Mesothelial cell of epicardium (in vitro differentiated cells): ENCODE measurements around the gene SLC4A3. TPM values are rescaled to one million over a fixed set of nuclear protein-coding genes. Genes with fewer than 3 reads are reported as not detected.

Experiments
- DNase-seq, 2 experiments: peaks; one replicate each; pipeline ENCODE4 v3.0.0; 2021; ENCODE audit warnings: low spot score in 2 of 2; ENCODE audit not compliant: unreplicated experiment in 2 of 2
- H3K27ac Mint-ChIP-seq: 2 replicates; pipeline ENCODE4 v1.8.0; 2021; ENCODE audit warnings: mixed read lengths
- H3K27me3 Mint-ChIP-seq: 2 replicates; pipeline ENCODE4 v1.8.0; 2021; ENCODE audit warnings: low read depth, mixed read lengths
- H3K36me3 Mint-ChIP-seq: 2 replicates; pipeline ENCODE4 v1.8.0; 2021; ENCODE audit warnings: mixed read lengths
- H3K4me1 Mint-ChIP-seq: 2 replicates; pipeline ENCODE4 v1.8.0; 2021; ENCODE audit warnings: mixed read lengths
- H3K4me3 Mint-ChIP-seq: 2 replicates; pipeline ENCODE4 v1.8.0; 2021; ENCODE audit warnings: mild to moderate bottlenecking, moderate library complexity, mixed read lengths
- H3K9me3 Mint-ChIP-seq: 2 replicates; pipeline ENCODE4 v1.8.0; 2021; ENCODE audit warnings: mixed read lengths
- total RNA-seq: library from RNA; stranded (reverse); gene quantifications from 3 replicates; pipeline ENCODE4 v1.2.1, GENCODE V29; 2021
- TF ChIP-seq, protein P1 (sequence below): fragments of 200-600 bp; sonication (generic); IDR thresholded peaks from one replicate; pipeline ENCODE4 v1.5.0; 2021; ENCODE audit warnings: antibody characterized with exemption; ENCODE audit not compliant: unreplicated experiment

Gene SLC4A3
- total RNA-seq, 1 donor from 2014 or later, result 23.6 TPM

DNA sequence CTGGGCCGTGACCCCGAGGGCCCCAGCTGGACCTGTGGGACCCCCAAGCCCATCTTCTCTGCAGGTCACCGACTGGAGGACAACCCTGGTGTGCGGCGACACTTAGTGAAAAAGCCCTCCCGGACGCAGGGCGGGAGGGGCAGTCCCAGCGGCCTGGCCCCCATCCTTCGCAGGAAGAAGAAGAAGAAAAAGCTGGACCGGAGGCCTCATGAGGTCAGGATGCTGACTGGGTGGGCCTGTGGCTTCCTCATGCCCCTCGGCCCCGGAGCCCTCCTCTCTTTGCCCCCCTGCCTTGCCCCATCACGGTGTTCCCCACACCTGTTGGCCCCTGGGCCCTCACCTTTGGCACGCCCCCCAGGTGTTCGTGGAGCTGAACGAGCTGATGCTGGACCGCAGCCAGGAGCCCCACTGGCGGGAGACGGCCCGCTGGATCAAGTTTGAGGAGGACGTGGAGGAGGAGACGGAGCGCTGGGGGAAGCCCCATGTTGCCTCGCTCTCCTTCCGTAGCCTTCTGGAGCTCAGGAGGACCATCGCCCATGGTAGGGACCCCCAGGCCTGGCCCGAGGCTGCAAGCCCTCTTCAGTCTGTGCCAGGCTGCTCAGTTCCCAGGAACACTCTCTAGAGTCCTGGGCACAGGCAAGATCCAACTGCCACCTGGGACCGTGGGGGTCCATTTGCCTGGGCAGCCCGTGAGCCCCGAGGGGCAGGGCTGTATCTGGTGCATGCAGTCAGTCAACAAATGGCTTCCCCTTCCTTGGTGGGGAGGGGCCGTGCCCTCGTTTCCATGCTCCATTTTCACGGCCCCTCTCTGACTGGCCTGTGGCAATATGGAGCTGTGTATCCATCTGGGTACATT, 4.7 kb downstream of the SLC4A3 start:
- H3K36me3 Mint-ChIP-seq, result peaks cover 3% of the 10 kb centered on the region
- H3K27ac Mint-ChIP-seq, result no peak overlapping the region
- H3K4me3 Mint-ChIP-seq, result no peak overlapping the region
- no peak for DNase-seq
- TF ChIP-seq, protein P1, sequence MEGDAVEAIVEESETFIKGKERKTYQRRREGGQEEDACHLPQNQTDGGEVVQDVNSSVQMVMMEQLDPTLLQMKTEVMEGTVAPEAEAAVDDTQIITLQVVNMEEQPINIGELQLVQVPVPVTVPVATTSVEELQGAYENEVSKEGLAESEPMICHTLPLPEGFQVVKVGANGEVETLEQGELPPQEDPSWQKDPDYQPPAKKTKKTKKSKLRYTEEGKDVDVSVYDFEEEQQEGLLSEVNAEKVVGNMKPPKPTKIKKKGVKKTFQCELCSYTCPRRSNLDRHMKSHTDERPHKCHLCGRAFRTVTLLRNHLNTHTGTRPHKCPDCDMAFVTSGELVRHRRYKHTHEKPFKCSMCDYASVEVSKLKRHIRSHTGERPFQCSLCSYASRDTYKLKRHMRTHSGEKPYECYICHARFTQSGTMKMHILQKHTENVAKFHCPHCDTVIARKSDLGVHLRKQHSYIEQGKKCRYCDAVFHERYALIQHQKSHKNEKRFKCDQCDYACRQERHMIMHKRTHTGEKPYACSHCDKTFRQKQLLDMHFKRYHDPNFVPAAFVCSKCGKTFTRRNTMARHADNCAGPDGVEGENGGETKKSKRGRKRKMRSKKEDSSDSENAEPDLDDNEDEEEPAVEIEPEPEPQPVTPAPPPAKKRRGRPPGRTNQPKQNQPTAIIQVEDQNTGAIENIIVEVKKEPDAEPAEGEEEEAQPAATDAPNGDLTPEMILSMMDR, result no peak
- H3K4me1 Mint-ChIP-seq, result peaks cover 3% of the 10 kb centered on the region
- H3K27me3 Mint-ChIP-seq, result no peaks in the 10 kb centered on the region
- H3K9me3 Mint-ChIP-seq, result no peaks in the 10 kb centered on the region

DNA sequence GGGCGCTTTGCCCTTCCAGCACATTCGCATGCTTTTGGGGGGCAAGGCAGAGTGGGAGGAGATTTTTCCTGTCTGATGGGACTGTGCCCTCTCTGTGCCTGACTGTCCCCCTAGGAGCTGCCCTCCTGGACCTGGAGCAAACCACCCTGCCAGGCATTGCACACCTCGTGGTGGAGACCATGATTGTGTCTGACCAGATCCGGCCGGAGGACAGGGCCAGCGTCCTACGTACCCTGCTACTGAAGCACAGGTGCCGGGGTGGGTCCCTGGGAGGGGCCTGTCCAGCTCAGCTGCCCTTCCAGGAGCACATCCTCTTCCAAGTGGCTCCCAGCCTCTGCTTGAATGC, 5.3 kb downstream of the SLC4A3 start:
- Mint-ChIP-seq H3K36me3 (peaks cover 3% of the 10 kb centered on the region), H3K9me3 (no peaks in the 10 kb centered on the region), H3K27ac (no peak overlapping the region)

DNA sequence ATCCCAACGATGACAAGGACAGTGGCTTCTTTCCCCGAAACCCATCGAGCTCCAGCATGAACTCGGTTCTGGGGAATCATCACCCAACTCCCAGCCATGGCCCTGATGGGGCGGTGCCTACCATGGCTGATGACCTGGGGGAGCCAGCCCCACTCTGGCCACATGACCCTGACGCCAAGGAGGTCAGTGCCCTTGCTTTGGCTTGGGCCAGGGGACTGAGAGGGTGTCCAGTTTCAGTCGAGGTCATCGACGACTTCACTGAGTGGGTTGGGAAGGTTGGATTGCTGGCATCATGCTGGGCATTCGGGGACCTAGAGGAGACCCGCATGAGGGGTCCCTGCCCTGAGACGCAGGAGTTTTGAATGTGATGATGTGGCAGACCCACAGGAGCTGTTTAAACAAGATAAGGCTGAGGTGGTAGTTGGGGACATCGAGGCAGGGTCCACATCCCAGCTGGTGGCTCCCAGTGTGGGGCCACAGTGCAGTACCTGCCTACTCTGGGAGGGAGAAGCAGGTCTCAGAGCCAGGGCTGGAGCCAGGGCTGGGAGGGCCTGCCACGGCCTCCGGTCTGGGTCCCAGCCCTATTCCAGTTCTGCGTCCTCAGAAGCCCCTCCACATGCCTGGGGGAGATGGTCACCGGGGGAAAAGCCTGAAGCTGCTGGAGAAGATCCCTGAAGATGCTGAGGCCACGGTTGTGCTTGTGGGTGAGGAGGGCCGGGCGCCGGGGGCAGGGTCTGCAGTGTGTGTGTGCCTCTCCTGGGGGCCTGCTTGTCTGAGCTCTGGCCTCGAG, 6.0 kb downstream of the SLC4A3 start:
- H3K27ac Mint-ChIP-seq, result no peak overlapping the region
- no peak for DNase-seq
- H3K36me3 Mint-ChIP-seq, result peaks cover 3% of the 10 kb centered on the region
- TF ChIP-seq, protein P1, result no peak
- no peaks in the 10 kb centered on the region for H3K9me3 Mint-ChIP-seq
- H3K4me1 Mint-ChIP-seq, result no peaks in the 10 kb centered on the region
- H3K4me3 Mint-ChIP-seq, result no peak overlapping the region
- H3K27me3 Mint-ChIP-seq, result no peaks in the 10 kb centered on the region

More for the DNA sequence above, 5.3 kb downstream of the SLC4A3 start:
- peaks cover 3% of the 10 kb centered on the region for H3K4me1 Mint-ChIP-seq
- TF ChIP-seq, protein P1, result no peak
- no peaks in the 10 kb centered on the region for H3K27me3 Mint-ChIP-seq
- H3K4me3 Mint-ChIP-seq, result no peak overlapping the region
- no peak for DNase-seq

DNA sequence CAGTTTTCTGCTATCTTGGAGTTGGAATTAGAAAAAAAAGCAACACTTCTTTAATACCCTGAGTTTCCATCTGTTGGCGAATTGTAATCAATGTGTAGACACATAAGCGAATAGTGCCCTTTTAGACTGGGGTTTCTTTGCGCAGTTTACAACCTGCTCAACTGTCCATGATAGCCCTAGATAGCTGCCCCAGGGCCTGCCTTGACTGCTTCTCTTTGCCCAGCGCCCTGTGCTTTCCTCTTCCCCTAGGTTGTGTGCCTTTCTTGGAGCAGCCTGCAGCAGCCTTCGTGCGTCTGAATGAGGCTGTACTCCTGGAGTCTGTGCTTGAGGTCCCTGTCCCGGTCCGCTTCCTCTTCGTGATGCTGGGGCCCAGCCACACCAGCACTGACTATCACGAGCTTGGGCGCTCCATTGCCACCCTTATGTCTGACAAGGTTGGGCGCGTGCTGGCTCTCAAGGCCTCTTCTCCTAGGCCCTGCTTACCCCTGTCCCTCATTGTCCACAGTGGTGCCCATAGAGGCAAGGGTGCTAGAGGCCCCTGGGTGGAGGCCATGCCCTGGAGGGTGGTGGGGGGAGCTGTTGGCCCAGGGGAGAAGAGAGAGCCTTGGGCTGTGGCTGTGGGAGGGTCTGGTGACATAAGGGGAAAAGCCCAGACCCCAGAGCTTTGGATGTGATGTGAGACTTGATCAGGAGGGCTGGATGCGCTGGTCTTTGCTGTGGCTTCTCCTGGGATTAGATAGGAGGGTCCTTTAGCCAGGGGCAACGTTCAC, 6.9 kb downstream of the SLC4A3 start:
- no peak for DNase-seq
- H3K4me1 Mint-ChIP-seq, result no peaks in the 10 kb centered on the region
- peaks cover 3% of the 10 kb centered on the region for H3K36me3 Mint-ChIP-seq
- TF ChIP-seq, protein P1, result no peak
- H3K27me3 Mint-ChIP-seq, result no peaks in the 10 kb centered on the region
- H3K27ac Mint-ChIP-seq, result no peak overlapping the region
- H3K9me3 Mint-ChIP-seq, result no peaks in the 10 kb centered on the region
- H3K4me3 Mint-ChIP-seq, result no peak overlapping the region

DNA sequence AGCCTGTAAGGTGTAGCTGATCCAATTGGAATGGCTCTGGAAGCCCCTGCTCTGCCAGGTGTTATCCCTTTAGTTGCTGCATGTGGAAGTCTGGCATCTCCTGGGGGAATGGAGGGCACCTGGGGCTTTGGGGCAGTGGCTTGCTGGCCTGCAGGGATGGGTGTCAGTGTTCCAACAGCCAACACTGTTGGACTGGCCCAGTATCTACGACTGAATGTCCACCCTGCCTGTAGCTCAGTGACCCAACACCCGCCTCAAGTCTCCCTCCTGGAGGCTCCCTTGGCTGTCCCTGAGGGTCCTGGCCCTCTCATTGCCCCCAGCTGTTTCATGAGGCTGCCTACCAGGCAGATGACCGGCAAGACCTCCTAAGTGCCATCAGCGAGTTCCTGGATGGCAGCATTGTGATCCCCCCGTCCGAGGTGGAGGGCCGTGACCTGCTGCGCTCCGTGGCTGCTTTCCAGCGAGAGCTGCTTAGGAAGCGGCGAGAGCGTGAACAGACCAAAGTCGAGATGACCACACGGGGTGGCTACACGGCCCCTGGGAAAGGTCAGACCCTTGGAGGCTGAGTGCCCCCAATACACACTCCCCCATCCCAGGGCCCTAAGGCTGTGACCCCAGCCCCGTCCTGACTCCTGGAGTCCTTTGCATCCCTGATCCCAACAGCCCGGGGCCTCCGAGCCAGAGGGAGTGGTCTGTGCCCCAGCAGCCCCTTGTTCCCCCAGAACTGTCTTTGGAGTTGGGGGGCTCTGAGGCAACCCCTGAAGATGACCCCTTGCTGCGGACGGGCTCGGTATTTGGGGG, 7.7 kb downstream of the SLC4A3 start:
- DNase-seq, result no peak
- H3K4me1 Mint-ChIP-seq, result no peaks in the 10 kb centered on the region
- no peak overlapping the region for H3K4me3 Mint-ChIP-seq
- no peak overlapping the region for H3K27ac Mint-ChIP-seq
- no peaks in the 10 kb centered on the region for H3K27me3 Mint-ChIP-seq
- H3K36me3 Mint-ChIP-seq, result peaks cover 3% of the 10 kb centered on the region
- no peaks in the 10 kb centered on the region for H3K9me3 Mint-ChIP-seq
- TF ChIP-seq, protein P1, result no peak
